ENCODE measurements around the gene MTHFD2L. TPM values are rescaled to one million over a fixed set of nuclear protein-coding genes. Genes with fewer than 3 reads are reported as not detected.

Gene MTHFD2L
- polyA plus RNA-seq, 3 donors, result 4.3 to 7.0 (median 4.8) TPM

GRCh38 chr4:74314944-74315343 lies 157.0 kb downstream of the MTHFD2L start:
- H2AFZ ChIP-seq (ENCODE audit: insufficient read depth, low read depth, low read length, poor library complexity, severe bottlenecking), result no peak overlapping the region
- no peak overlapping the region for H3K9ac ChIP-seq (ENCODE audit: insufficient read depth, low read length, poor library complexity, severe bottlenecking)
- Mint-ChIP-seq H3K27ac (no peak overlapping the region), H3K4me1 (peaks cover 12% of the 10 kb centered on the region), H3K9me3 (peaks cover 0 to 2% (median 0%) of the 10 kb centered on the region in 7 donors), H3K36me3 (no peaks in the 10 kb centered on the region), H3K27me3 (ENCODE audit: low read depth in 3 of 3) (peaks cover 0 to 2% (median 0%) of the 10 kb centered on the region in 3 donors), H3K4me3 (no peak overlapping the region)
- no peaks in the 10 kb centered on the region for H4K20me1 ChIP-seq (ENCODE audit: insufficient read depth, low read length)
- H3K27me3 ChIP-seq (ENCODE audit: control insufficient read depth in 2 of 2, insufficient read depth in 2 of 2, low read length in 2 of 2), result no peaks in the 10 kb centered on the region
- H3K4me2 ChIP-seq (replicated peaks; ENCODE audit: extremely low read depth, low read length, poor library complexity, severe bottlenecking), result no peak overlapping the region
- peaks cover 4 to 5% of the 10 kb centered on the region in 2 donors for H3K4me1 ChIP-seq (ENCODE audit: control insufficient read depth in 1 of 2, insufficient read depth in 2 of 2, low read length in 2 of 2)
- H3K4me3 ChIP-seq (replicated peaks in 1 of 3; ENCODE audit: low read depth in 2 of 3, low read length in 3 of 3), result no peak overlapping the region
- no peak overlapping the region for H3K27ac ChIP-seq (ENCODE audit: low read depth in 1 of 2, low read length in 2 of 2)
- no peaks in the 10 kb centered on the region for H3K9me3 ChIP-seq (replicated peaks in 1 of 2; ENCODE audit: control insufficient read depth in 1 of 2, insufficient read depth in 1 of 2, low read length in 2 of 2)
- H3K36me3 ChIP-seq (replicated peaks in 1 of 2; ENCODE audit: control insufficient read depth in 1 of 2, insufficient read depth in 2 of 2, low read length in 2 of 2), result no peaks in the 10 kb centered on the region
- no peak for DNase-seq
- no peaks in the 10 kb centered on the region for H3K79me2 ChIP-seq (ENCODE audit: insufficient read depth, low read length)
- no peak for TF ChIP-seq CTCF (IDR thresholded peaks at IDR 0.05)
- intact Hi-C loops (cut with micrococcal nuclease), result loop anchor here (5.0 to 10.0 kb wide), 2 partner anchors 120 to 128 kb away; no protein-coding TSS in a partner anchor
- WGBS (ENCODE audit: insufficient coverage), result no CpG with 5 or more reads among the region's 2 CpGs

DNA sequence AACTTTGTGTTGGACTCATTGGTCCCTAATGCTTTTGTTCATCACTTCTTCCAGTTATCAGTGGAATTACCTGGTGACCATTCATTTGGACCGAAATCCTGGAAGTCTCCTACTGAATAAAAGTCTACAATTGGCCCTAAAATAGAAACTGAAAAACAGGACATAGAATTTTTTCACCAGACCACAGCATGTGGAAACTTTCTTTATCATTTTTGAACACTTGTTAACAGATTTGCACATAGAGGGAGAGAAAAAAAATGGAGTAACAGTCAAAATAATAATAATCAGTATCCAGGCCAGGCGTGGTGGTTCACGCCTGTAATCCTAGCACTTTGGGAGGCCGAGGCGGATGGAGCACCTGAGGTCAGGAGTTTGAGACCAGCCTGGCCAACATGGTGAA lies 157.5 kb downstream of the MTHFD2L start:
- no peaks in the 10 kb centered on the region for H3K9me3 Mint-ChIP-seq
- peaks cover 13% of the 10 kb centered on the region for H3K4me1 Mint-ChIP-seq
- peaks cover 0 to 2% (median 0%) of the 10 kb centered on the region in 3 donors for H3K27me3 Mint-ChIP-seq (ENCODE audit: low read depth in 3 of 3)
- no peak overlapping the region for H3K4me2 ChIP-seq (replicated peaks; ENCODE audit: extremely low read depth, low read length, poor library complexity, severe bottlenecking)
- no peak overlapping the region for H3K27ac ChIP-seq (ENCODE audit: low read depth in 1 of 2, low read length in 2 of 2)
- H3K9ac ChIP-seq (ENCODE audit: insufficient read depth, low read length, poor library complexity, severe bottlenecking), result no peak overlapping the region
- no peak overlapping the region for H3K4me3 ChIP-seq (replicated peaks in 1 of 3; ENCODE audit: low read depth in 2 of 3, low read length in 3 of 3)
- 39% methylated on average over 3 of the region's 5 CpGs for WGBS (ENCODE audit: insufficient coverage)
- H3K79me2 ChIP-seq (ENCODE audit: insufficient read depth, low read length), result no peaks in the 10 kb centered on the region
- peaks cover 4 to 5% of the 10 kb centered on the region in 2 donors for H3K4me1 ChIP-seq (ENCODE audit: control insufficient read depth in 1 of 2, insufficient read depth in 2 of 2, low read length in 2 of 2)
- no peak overlapping the region for H3K27ac Mint-ChIP-seq
- H3K9me3 ChIP-seq (replicated peaks in 1 of 2; ENCODE audit: control insufficient read depth in 1 of 2, insufficient read depth in 1 of 2, low read length in 2 of 2), result no peaks in the 10 kb centered on the region
- intact Hi-C loops (cut with micrococcal nuclease), result loop anchor here in 1 of 2 donors (10.0 kb wide), 1 partner anchor 121 kb away; no protein-coding TSS in a partner anchor
- no peaks in the 10 kb centered on the region for H3K36me3 ChIP-seq (replicated peaks in 1 of 2; ENCODE audit: control insufficient read depth in 1 of 2, insufficient read depth in 2 of 2, low read length in 2 of 2)
- no peak for DNase-seq
- TF ChIP-seq CTCF (IDR thresholded peaks at IDR 0.05), result no peak
- no peak overlapping the region for H2AFZ ChIP-seq (ENCODE audit: insufficient read depth, low read depth, low read length, poor library complexity, severe bottlenecking)
- no peak overlapping the region for H3K4me3 Mint-ChIP-seq
- H3K36me3 Mint-ChIP-seq, result no peaks in the 10 kb centered on the region
- no peaks in the 10 kb centered on the region for H4K20me1 ChIP-seq (ENCODE audit: insufficient read depth, low read length)
- no peaks in the 10 kb centered on the region for H3K27me3 ChIP-seq (ENCODE audit: control insufficient read depth in 2 of 2, insufficient read depth in 2 of 2, low read length in 2 of 2)

Measured in CD14-positive monocyte (primary cell).